Measurements from ENCODE around the gene MCRIP2.

MCRIP2 gene

DNA sequence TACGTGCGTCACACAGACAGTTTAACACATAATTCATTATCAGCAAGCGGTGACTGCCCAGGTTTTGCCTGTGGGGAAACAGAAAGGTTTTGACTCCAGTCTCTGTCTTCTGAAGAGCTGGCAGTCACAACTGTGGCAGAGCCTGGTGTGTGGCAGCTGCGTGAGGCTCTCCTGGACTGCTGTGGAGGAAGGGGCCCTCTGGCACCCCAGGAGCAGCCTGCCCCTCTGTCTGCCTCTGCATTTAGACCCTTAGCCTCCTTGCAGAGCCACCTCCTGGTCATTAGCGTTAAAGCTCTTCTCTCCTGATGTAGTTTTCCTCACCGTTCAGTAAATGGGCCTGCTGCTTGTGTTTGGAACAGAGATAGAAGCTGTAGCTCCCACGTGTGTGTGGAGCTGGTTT is 40.8 kb upstream of the MCRIP2 start:
- Histone ChIP-seq H3K9me3 (ENCODE audit: control insufficient read depth, insufficient read depth, low read length) (no peaks in the 10 kb centered on the region), H3K4me3 (ENCODE audit: low read depth, low read length) (no peak overlapping the region), H3K4me1 (ENCODE audit: control insufficient read depth, insufficient read depth, low read length) (no peaks in the 10 kb centered on the region), H3K27me3 (ENCODE audit: control insufficient read depth, insufficient read depth, low read length) (no peaks in the 10 kb centered on the region), H3K36me3 (ENCODE audit: control insufficient read depth, insufficient read depth, low read length) (peaks cover 9% of the 10 kb centered on the region), H3K9ac (ENCODE audit: low read depth, low read length) (no peak overlapping the region)

DNA sequence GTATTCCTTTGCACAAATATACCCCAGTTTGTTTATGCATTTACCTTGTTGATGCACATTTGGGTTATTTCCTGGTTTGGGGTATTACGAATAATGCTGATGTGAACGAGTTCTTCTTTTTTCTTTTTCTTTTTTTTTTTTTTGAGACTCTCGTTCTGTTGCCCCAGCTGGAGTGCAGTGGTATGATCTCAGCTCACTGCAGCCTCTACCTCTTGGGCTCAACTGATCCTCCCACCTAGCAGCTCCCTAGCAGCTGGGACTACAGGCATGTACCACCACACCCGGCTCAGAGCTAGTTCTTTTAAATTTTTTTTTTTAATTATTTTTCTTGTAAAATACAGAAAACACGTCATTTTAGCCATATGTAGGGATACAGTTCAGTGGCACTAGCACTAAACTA is 37.7 kb upstream of the MCRIP2 start:
- H3K9me3 ChIP-seq (ENCODE audit: control insufficient read depth, insufficient read depth, low read length), result no peaks in the 10 kb centered on the region
- no peaks in the 10 kb centered on the region for H3K4me1 ChIP-seq (ENCODE audit: control insufficient read depth, insufficient read depth, low read length)
- H3K36me3 ChIP-seq (ENCODE audit: control insufficient read depth, insufficient read depth, low read length), result peaks cover 8% of the 10 kb centered on the region
- no peaks in the 10 kb centered on the region for H3K27me3 ChIP-seq (ENCODE audit: control insufficient read depth, insufficient read depth, low read length)
- H3K9ac ChIP-seq (ENCODE audit: low read depth, low read length), result no peak overlapping the region
- H3K4me3 ChIP-seq (ENCODE audit: low read depth, low read length), result no peak overlapping the region

DNA sequence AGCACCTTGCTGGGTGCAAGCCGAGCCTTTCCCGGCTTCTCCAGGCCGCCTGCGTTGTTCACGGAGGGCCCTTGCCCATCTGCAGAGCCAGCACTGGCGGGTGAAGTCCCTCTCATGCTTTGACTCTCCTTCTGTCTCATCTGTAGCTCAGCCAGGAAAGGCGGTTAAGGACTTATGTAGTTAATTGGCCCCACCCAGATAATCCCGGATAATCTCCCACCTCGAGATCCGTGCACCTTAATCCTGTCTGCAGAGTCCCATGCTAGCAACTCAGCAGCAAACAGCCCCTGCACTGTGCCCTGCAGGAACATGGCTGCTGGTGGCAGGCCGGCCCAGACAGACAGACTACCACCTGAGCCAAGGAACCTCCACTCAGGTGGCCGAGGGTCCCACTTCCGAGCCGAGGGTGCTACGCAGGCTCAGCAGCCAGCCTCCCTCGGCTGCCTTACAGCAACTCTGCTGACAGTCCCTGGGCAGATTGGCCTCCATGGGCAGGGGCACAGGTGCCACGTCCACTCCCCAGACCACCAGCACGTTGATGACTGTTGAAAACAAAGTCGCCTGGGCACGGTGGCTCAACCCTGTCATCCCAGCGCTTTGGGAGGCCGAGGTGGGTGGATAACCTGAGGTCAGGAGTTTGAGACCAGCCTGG is 34.8 kb upstream of the MCRIP2 start:
- H3K27me3 ChIP-seq (ENCODE audit: control insufficient read depth, insufficient read depth, low read length), result no peaks in the 10 kb centered on the region
- no peaks in the 10 kb centered on the region for H3K4me1 ChIP-seq (ENCODE audit: control insufficient read depth, insufficient read depth, low read length)
- no peak overlapping the region for H3K4me3 ChIP-seq (ENCODE audit: low read depth, low read length)
- H3K36me3 ChIP-seq (ENCODE audit: control insufficient read depth, insufficient read depth, low read length), result no peaks in the 10 kb centered on the region
- no peaks in the 10 kb centered on the region for H3K9me3 ChIP-seq (ENCODE audit: control insufficient read depth, insufficient read depth, low read length)
- H3K9ac ChIP-seq (ENCODE audit: low read depth, low read length), result no peak overlapping the region

DNA sequence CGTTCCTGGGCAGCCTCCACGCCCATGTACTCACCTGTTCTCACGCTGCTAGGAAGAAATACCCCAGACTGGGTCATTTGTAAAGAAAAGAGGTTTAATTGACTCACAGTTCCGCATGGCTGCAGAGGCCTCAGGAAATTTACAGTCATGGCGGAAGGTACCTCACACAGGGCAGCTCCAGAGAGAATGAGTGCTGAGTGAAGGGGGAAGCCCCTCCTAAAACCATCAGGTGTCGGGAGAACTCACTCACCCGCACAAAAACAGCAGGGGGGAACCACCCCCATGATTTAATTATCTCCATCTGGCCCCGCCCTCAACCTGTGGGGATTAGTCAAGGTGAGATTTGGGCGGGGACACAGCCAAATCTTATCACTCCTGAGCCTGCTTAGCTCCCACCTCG is 33.6 kb upstream of the MCRIP2 start:
- no peak overlapping the region for H3K4me3 ChIP-seq (ENCODE audit: low read depth, low read length)
- no peaks in the 10 kb centered on the region for H3K36me3 ChIP-seq (ENCODE audit: control insufficient read depth, insufficient read depth, low read length)
- no peaks in the 10 kb centered on the region for H3K27me3 ChIP-seq (ENCODE audit: control insufficient read depth, insufficient read depth, low read length)
- H3K4me1 ChIP-seq (ENCODE audit: control insufficient read depth, insufficient read depth, low read length), result no peaks in the 10 kb centered on the region
- no peaks in the 10 kb centered on the region for H3K9me3 ChIP-seq (ENCODE audit: control insufficient read depth, insufficient read depth, low read length)
- no peak overlapping the region for H3K9ac ChIP-seq (ENCODE audit: low read depth, low read length)

DNA sequence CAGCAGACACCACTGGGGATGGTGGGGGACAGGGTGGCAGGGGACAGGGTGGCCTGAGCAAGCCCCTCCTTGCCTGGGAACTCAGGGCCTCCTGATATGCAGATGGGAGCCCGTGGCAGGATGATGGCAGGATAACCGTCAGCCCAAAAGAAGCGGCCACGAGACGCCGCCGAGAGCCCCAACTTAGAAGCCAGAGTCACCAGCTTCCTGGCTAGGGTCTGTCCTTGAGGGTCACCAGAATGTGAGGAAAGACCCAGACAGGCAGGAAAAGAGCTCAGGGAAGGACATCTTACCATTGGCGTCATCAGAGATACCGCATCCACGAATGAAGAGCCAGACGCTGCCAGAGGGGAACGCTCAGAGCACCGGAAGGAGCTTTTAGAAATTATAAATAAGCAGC is 32.3 kb upstream of the MCRIP2 start:
- no peak overlapping the region for H3K9ac ChIP-seq (ENCODE audit: low read depth, low read length)
- no peak overlapping the region for H3K4me3 ChIP-seq (ENCODE audit: low read depth, low read length)

DNA sequence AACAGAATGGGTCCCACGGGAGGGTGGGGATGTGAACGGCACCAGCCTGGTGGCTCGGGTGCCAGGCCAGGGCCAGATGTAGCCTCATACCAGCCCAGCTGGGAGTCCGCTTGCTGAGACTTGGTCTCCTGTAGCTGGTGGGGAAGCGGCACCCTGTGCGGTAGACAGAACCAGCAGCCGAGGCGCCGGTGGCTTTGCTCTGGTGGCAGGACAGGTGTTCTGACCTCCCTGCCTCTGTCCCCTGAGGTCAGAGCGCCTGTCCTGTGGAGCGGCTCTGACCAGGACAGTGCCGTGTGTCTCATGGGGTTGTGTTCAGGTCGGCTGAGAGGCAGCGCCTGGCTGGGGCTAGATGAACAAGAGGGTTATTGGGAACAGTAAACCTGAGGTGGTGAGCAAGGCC is 31.6 kb upstream of the MCRIP2 start:
- Histone ChIP-seq H3K9ac (ENCODE audit: low read depth, low read length) (no peak overlapping the region), H3K4me3 (ENCODE audit: low read depth, low read length) (no peak overlapping the region), H3K9me3 (ENCODE audit: control insufficient read depth, insufficient read depth, low read length) (no peaks in the 10 kb centered on the region), H3K36me3 (ENCODE audit: control insufficient read depth, insufficient read depth, low read length) (no peaks in the 10 kb centered on the region), H3K27me3 (ENCODE audit: control insufficient read depth, insufficient read depth, low read length) (no peaks in the 10 kb centered on the region), H3K4me1 (ENCODE audit: control insufficient read depth, insufficient read depth, low read length) (no peaks in the 10 kb centered on the region)

More for the DNA sequence above, 32.3 kb upstream of the MCRIP2 start:
- no peaks in the 10 kb centered on the region for H3K36me3 ChIP-seq (ENCODE audit: control insufficient read depth, insufficient read depth, low read length)
- H3K4me1 ChIP-seq (ENCODE audit: control insufficient read depth, insufficient read depth, low read length), result no peaks in the 10 kb centered on the region
- H3K27me3 ChIP-seq (ENCODE audit: control insufficient read depth, insufficient read depth, low read length), result no peaks in the 10 kb centered on the region
- H3K9me3 ChIP-seq (ENCODE audit: control insufficient read depth, insufficient read depth, low read length), result no peaks in the 10 kb centered on the region

DNA sequence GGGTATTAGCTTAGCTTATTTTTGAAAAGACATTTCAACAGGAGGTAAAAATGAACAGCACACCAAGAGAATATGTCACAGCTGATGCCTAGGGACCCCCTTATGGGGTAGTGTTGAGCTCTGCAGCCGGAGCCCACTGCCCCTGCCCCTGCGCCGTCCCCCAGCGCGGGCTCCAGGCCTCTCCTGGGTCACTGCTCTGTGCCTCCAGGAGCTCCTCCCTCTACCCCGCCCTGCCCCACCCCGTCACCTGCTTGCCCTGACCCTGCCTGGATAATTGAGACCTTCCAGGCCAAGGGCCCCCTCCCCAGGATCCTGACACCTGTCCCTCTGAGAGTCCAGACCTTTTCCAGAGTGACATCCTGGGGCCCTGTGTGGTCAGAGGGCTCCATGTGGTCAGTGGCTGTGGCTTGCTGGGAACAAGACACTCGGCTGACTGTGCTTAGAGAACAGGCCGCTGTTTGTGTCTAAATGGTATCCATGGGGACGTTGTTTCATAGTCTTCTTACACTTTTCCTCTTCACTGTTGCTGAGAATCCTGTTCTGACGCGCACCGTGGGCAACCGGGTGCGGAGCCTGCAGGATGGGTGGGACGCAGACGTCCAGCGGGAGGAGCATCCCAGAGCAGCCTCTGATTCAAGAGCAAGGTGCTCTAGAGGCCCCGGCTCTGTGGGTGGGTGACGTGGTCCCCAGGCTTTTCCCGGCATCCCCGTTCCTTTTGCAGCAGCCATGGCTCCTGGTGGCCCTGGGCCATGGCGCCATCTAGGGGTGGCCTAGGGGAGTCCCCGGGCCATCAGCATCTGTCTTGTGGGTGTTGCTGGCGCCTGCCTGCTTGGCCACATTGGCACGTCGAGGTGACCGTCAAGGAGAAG is 30.9 kb upstream of the MCRIP2 start:
- H3K9me3 ChIP-seq (ENCODE audit: control insufficient read depth, insufficient read depth, low read length), result no peaks in the 10 kb centered on the region
- no peak overlapping the region for H3K4me3 ChIP-seq (ENCODE audit: low read depth, low read length)
- H3K27me3 ChIP-seq (ENCODE audit: control insufficient read depth, insufficient read depth, low read length), result no peaks in the 10 kb centered on the region
- no peak overlapping the region for H3K9ac ChIP-seq (ENCODE audit: low read depth, low read length)
- no peaks in the 10 kb centered on the region for H3K36me3 ChIP-seq (ENCODE audit: control insufficient read depth, insufficient read depth, low read length)
- no peaks in the 10 kb centered on the region for H3K4me1 ChIP-seq (ENCODE audit: control insufficient read depth, insufficient read depth, low read length)

DNA sequence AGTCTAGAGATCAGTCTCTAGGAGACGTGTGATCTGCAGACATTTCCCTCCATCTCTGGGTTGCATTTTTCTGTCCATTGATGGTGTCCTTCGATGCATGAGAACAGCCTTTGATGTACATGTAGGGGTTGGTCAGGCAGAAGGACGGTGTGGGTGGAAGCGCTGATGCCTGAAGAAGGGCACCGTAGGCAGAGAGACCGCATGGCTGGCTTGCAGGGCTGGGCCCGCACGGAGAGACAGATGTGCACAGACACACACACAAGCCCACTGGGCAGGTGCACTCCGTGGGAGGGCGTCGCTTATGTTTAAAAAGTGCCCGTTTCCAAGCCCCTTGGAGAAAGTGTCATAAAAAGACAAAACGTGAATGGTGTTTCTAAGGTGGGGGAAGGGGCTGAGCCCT is 26.5 kb upstream of the MCRIP2 start:
- Histone ChIP-seq H3K9ac (ENCODE audit: low read depth, low read length) (no peak overlapping the region), H3K36me3 (ENCODE audit: control insufficient read depth, insufficient read depth, low read length) (no peaks in the 10 kb centered on the region), H3K4me1 (ENCODE audit: control insufficient read depth, insufficient read depth, low read length) (no peaks in the 10 kb centered on the region), H3K27me3 (ENCODE audit: control insufficient read depth, insufficient read depth, low read length) (no peaks in the 10 kb centered on the region), H3K9me3 (ENCODE audit: control insufficient read depth, insufficient read depth, low read length) (no peaks in the 10 kb centered on the region), H3K4me3 (ENCODE audit: low read depth, low read length) (no peak overlapping the region)

DNA sequence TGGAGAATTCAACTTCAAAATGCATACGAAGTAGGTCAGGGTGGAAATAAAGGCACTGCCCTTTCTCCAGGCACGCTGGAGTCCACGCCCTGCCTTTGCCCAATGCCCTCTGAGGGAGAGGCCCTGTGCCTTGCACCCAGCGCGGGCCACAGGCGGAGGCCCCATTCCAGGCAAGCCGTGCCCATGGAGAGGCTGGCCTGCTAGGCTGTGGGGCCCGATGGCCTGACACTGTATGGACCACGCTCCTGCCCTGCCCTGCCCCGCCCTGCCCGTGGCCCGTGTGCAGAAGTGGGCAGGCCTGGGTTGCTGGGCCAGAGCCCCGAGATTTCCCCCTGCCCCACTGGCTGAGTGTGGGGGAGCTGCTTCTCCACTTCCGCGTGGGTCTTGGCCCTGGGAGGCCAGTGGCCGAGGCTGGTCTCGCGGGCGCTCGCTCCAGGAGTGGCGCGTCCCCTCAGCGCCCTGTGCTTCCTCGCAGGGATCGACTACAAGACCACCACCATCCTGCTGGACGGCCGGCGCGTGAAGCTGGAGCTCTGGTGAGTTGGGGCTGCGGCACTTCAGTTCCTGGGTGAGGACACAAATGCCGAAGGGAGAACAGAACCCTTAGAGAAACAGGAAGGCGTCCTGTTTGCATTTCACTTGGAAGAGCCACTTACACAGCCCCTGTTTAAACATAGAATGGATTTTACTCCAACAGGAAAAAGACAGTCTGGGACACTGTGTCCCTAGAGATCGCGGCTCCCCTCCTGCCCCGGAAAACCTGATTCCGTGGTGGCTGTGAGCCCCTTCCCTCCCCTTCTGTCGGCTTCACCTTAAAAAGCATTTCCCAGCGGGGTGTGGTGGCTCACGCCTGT is 24.7 kb upstream of the MCRIP2 start:
- Histone ChIP-seq H3K36me3 (ENCODE audit: control insufficient read depth, insufficient read depth, low read length) (no peaks in the 10 kb centered on the region), H3K27me3 (ENCODE audit: control insufficient read depth, insufficient read depth, low read length) (no peaks in the 10 kb centered on the region), H3K4me1 (ENCODE audit: control insufficient read depth, insufficient read depth, low read length) (no peaks in the 10 kb centered on the region), H3K4me3 (ENCODE audit: low read depth, low read length) (no peak overlapping the region), H3K9ac (ENCODE audit: low read depth, low read length) (no peak overlapping the region), H3K9me3 (ENCODE audit: control insufficient read depth, insufficient read depth, low read length) (no peaks in the 10 kb centered on the region)

DNA sequence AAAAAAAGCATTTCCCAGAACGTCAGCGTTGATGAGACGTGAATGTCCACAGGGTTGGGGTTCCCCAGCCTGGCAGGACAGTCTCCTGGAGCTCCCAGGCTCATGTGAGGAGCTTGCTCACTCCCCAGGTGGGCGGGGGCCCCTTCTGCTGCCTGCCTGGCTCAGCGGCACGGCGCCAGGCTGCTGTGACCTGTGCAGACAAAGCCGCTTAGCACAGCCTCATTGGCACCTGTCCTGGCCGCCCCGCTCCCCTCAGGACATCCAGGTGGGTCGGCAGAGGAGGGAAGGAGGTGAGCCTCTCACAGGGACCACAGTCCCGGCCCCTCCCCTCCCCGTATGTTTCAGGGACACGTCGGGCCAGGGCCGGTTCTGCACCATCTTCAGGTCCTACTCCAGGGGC is 23.8 kb upstream of the MCRIP2 start:
- no peak overlapping the region for H3K4me3 ChIP-seq (ENCODE audit: low read depth, low read length)
- no peak overlapping the region for H3K9ac ChIP-seq (ENCODE audit: low read depth, low read length)
- no peaks in the 10 kb centered on the region for H3K36me3 ChIP-seq (ENCODE audit: control insufficient read depth, insufficient read depth, low read length)
- H3K27me3 ChIP-seq (ENCODE audit: control insufficient read depth, insufficient read depth, low read length), result no peaks in the 10 kb centered on the region
- no peaks in the 10 kb centered on the region for H3K9me3 ChIP-seq (ENCODE audit: control insufficient read depth, insufficient read depth, low read length)
- no peaks in the 10 kb centered on the region for H3K4me1 ChIP-seq (ENCODE audit: control insufficient read depth, insufficient read depth, low read length)

DNA sequence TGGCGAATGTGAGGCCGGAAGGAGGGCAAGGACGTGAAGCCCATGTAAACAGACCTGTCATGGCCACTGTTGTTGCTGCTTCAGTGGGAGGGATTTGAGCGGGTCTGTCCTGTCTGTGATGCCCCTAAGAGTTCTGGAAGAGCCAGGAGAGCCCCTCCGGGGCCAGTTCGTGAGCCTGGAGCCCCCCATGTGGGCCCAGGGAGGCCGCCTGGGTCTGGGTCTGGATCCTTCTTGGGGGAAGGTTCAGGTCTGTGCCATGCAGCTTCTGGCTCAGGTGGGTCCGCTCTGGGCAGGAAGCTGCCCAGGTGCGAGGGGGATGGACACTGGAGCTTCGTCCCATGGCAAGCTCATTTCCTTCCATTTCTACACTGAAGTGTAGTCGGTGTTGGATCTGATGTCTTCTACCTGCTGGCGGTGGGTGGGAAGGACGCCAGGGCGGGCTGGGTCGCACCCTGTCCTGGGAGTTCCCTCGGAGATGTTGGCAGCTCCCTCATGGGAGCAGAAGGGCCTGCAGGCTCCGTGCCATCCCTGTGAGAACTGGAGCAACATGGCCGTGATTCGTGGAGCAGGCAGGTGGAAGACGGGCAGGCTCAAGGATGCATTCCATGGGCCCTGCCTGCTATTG is 22.0 kb upstream of the MCRIP2 start:
- H3K36me3 ChIP-seq (ENCODE audit: control insufficient read depth, insufficient read depth, low read length), result no peaks in the 10 kb centered on the region
- no peaks in the 10 kb centered on the region for H3K4me1 ChIP-seq (ENCODE audit: control insufficient read depth, insufficient read depth, low read length)
- H3K9me3 ChIP-seq (ENCODE audit: control insufficient read depth, insufficient read depth, low read length), result no peaks in the 10 kb centered on the region
- H3K27me3 ChIP-seq (ENCODE audit: control insufficient read depth, insufficient read depth, low read length), result no peaks in the 10 kb centered on the region
- no peak overlapping the region for H3K9ac ChIP-seq (ENCODE audit: low read depth, low read length)
- H3K4me3 ChIP-seq (ENCODE audit: low read depth, low read length), result no peak overlapping the region
